GM21423 (cell line): ENCODE results near the gene EIF1.
"Not testable (repeated sequence)": the region's sequence is repeated elsewhere in the genome, so short reads cannot be mapped to it uniquely, and the experiment has no call there.

Experiments used
- ATAC-seq: cut with Tn5 transposase; IDR thresholded peaks from one replicate; pipeline ENCODE4 v1.9.1; 2021; ENCODE audit warnings: mild to moderate bottlenecking, moderate library complexity; ENCODE audit not compliant: unreplicated experiment

The EIF1 gene

DNA sequence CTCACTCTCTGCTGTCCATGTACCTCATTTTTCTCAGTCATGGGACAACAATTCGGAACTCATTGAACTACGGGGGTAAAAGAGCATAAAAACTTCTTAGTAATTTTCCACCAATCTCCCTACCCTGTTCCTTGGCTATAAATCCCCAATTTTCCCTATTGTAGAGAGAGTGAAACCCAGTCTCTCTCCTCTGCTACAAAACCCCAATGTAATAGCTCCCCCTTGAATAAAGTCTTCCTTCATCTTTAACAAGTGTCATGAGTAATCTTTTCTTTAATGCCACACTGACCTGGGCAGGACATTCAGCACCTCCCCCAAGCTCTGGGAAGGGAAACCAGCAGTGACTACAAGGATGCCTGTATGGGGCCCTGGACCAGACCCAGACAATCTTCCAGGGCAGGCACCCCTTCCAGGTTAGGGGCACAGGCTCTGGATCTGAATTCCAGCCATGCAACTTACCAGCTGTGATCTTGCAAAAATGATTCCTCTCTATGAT, 10.2 kb upstream of the EIF1 start:
- ATAC-seq: no peak

- ATAC-seq: peak; percentile 61
Observed at GRCh38 chr17:41678907-41679739, 9.6 kb upstream of the EIF1 start.

GRCh38 chr17:41679740-41680425, 8.8 kb upstream of the EIF1 start:
- no peak for ATAC-seq

DNA sequence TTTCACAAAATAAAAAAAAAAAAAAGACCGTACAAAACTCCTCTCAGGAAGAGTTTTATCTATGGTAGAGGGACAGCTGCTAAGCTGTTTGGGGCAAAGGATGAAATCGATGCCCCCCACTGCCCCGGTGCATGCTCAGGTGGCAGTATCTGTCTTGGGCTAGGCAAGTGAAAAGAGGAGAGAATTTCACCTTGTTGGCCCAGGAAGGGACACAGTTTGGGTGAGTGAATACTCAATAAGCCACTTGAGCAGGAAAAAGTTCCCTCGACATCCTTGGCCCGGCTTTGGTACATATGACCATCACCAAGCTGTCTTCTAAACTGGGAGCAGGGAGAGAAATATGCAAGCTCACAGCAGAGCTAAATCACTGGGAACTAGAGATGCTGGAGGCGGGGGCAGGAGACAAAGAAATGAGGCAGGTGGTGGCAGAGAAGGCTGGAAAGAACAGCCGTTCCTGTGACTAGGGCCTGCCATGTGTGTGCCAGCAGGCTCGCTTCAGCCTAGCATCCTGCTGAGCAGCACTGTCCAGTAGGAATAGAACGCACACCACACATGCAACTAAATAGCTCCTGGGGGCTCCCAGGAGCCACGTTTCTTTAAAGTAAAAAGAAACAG, 8.2 kb upstream of the EIF1 start:
- no peak for ATAC-seq

GRCh38 chr17:41681776-41682175, 6.9 kb upstream of the EIF1 start:
- no peak for ATAC-seq

- no peak for ATAC-seq
Observed at GRCh38 chr17:41682631-41683030, 6.1 kb upstream of the EIF1 start.

DNA sequence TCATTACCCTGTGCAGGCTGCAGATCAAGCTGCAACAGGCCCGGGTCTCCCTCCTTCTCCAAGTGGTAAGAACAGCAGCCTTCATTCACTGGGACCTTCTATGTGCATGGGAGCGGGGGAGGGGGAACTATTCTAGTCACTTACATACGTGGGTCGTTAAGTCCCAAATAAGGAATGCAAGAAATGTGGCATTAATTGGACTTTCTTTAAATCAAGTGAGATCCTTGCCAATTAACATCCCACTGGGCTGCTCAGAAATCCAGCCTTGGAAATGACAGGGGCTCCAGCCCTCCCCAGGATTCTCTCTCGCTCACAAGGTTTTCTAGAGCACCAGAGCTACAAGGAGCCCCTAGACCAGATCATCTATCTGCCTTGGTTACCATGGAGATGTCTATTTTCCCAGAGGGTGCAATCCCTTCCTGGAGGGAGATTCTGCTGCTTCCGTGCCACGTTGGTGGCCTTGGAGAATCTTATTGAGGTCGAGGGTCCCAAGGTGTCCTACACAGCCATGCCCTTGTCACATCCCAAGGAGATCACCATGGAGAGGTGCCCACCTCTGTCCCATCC, 5.2 kb upstream of the EIF1 start:
- no peak for ATAC-seq

DNA sequence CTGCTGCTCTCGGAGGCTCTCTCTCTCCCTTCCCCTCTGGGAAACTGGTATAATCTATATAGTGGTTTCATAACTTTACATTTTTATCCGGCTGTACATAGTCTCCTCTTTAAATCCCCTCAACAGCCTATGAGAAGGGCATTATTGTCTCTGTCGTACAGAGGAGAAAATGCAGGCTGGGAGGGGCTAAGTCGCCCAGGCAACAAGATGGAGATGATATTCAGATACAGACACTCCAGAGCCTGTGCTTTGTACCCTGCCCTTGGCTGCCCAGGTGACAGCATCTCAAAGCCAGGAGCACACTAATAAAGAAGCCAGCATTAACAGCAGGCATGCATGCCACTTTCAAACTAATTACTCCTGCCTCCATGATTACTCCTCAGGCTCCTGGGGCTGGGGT, 4.7 kb upstream of the EIF1 start:
- no peak for ATAC-seq

DNA sequence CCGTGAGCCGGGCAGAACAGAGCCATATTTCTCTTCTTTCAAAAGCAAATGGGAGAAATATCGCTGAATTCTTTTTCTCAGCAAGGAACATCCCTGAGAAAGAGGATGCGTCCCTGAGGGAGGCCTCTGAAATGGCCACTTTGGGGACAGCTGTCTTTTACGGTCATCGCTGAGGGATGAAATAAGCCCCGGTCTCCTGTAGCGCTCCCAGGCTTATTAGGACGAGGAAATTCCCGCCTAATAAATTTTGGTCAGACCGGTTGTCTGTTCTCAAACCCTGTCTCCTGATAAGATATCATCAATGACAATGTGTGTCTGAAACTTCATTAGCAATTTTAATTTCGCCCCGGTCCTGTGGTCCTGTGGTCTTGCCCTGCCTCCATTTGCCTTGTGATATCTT, 2.9 kb upstream of the EIF1 start:
- not testable (repeated sequence) for ATAC-seq

DNA sequence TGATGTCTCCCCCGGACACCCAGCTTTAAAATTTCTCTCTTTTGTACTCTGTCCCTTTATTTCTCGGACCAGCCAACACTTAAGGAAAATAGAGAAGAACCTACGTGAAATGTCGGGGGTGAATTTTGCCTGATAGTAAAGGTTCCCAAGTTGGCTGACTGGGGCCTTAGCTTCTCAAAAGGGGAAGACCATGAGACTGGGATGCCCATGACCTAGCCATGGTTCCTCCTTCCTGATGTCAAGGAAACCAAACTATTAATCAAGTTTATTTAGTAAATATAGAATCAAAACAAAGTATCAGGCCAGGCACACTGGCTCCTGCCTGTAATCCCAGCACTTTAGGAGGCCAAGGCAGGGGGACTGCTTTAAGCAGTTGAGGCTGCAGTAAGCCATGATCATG, 2.4 kb upstream of the EIF1 start:
- ATAC-seq: no peak

- no peak for ATAC-seq
Observed at GRCh38 chr17:41687828-41688640, 651 bp upstream of the EIF1 start.

DNA sequence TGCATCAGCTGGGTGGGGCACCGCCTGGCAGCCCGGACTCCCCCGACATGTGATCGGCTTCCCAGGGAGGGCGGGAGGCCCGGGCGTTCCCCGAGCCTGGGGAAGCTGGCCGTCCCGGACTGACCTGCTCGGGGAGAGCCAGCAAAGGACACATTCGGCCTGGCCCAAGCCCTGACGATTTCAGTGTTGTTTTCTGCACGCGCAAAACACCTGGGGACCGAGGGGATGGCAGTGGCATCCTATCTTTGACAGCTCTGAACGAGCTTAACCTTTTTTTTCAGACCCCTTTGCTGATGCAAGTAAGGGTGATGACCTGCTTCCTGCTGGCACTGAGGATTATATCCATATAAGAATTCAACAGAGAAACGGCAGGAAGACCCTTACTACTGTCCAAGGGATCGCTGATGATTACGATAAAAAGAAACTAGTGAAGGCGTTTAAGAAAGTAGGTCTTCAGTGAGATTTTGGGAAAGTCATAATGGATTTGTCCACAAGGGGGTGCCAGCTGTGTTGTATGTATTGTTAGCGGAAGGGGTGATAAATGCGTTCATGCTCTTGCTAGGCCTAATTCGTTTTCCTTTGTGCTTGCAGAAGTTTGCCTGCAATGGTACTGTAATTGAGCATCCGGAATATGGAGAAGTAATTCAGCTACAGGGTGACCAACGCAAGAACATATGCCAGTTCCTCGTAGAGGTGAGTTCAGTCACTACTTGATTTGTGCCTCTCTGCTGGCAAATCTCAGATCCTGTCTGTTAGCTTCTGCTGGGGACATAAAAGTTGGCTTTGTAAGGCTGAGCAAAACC, 1.0 kb downstream of the EIF1 start:
- ATAC-seq: no peak

DNA sequence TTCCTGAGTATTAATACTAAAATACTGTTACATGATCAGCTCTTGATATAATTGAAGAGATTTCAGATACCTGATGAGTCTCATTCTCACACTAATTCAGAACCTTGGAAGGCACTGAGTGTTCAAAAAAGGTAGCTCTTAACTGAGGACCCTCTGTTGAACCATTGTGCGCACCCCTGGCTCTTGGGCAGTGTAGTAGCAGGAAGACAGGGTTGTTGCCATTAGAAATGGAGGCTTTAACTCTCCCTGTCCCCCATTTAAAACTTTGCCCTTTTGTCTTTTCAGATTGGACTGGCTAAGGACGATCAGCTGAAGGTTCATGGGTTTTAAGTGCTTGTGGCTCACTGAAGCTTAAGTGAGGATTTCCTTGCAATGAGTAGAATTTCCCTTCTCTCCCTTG, 1.8 kb downstream of the EIF1 start:
- ATAC-seq: no peak

DNA sequence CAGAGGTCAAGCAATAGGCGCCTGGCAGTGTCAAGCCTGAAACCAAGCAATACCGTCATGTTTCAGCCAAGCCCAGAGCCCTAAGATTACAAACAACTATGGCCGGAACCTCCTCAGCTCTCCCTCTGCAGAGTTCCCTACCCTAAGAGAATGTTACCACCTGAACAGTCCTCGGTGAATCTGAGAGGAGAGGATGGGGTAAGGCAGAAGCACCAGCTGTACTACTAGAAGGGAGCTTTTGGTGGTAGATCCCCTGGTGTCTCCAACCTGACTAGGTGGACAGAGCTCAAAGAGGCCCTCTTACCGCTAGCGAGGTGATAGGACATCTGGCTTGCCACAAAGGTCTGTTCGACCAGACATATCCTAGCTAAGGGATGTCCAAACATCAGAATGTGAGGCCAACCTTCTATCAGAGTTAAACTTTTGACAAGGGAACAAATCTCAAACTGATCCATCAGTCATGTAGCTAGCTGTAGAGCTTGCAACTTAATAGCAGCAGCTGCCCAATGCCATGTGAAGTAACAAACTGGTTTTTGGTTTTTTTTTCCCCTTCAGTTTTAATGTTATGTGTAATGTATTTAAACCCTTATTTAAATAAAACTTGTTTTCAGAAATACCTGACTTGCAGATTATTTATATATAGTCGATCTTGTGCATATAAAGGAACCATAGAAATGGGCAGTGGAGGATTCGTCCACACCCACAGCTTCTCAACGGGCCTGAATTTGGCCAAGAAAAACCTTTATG, 2.5 kb downstream of the EIF1 start:
- ATAC-seq: no peak

- ATAC-seq: no peak
Observed at GRCh38 chr17:41692722-41693521, 4.2 kb downstream of the EIF1 start.

GRCh38 chr17:41695134-41695661, 6.5 kb downstream of the EIF1 start:
- no peak for ATAC-seq

DNA sequence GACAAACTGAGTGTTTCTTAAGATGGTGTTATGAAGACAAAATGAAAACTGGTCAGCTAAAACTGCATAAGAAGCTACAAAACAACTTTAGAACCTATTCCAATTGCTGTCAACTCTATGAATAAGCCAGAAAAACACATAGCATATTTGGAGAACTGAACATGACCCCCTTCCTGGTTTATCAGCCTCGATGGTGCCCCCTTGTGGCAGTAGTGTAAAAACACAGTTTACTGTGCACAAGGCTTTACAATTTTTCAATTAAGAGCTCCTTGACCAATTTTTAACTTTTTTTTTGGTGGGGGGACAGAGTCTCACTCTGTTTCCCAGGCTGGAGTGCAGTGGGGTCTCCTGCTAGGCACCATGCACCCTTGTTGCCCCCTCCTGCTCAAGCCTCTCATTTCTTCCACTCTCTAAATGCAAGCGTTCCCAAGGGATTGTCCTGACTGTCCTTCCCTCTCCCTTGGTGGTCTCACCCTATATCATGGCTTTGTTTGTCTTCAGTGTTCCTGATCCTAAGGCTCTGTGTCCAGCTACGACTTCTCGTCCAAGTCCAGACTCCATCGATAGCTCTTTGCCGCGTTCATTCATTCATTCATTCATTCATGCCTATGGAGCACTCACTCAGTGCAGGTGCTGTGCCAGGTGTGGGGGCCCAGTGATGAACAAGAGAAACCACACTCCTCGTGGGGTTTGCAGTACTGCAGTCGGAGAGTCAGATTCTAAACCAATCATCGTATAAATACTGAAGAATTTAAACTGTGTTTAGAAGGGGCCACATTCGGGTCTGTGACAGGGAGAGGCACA, 7.5 kb downstream of the EIF1 start:
- no peak for ATAC-seq
